NCI-H446 treated with DMSO at 0.1 percent for 48 hours (cell line): Measurements from ENCODE around the gene SH3PXD2A.

Experiments used
- DNase-seq: peaks from one replicate; lab custom pipeline; 2025; lab: John Stamatoyannopoulos, UW

SH3PXD2A gene

GRCh38 chr10:103811463-103811862 lies 43.9 kb downstream of the SH3PXD2A start:
- no peak for DNase-seq

GRCh38 chr10:103808780-103809179 lies 46.6 kb downstream of the SH3PXD2A start:
- DNase-seq, result no peak

GRCh38 chr10:103807996-103808395 lies 47.4 kb downstream of the SH3PXD2A start:
- DNase-seq, result no peak

GRCh38 chr10:103806395-103807187 lies 48.8 kb downstream of the SH3PXD2A start:
- DNase-seq, result no peak

GRCh38 chr10:103805781-103806180 lies 49.6 kb downstream of the SH3PXD2A start:
- no peak for DNase-seq

GRCh38 chr10:103804871-103805270 lies 50.5 kb downstream of the SH3PXD2A start:
- DNase-seq, result no peak

- no peak for DNase-seq
Measured at GRCh38 chr10:103803941-103804340, 51.4 kb downstream of the SH3PXD2A start.

GRCh38 chr10:103802637-103803353 lies 52.6 kb downstream of the SH3PXD2A start:
- DNase-seq, result no peak

- DNase-seq, result no peak
Measured at GRCh38 chr10:103802081-103802480, 53.3 kb downstream of the SH3PXD2A start.

- DNase-seq, result no peak
Measured at GRCh38 chr10:103800789-103801540, 54.4 kb downstream of the SH3PXD2A start.

- DNase-seq, result no peak
Measured at GRCh38 chr10:103800089-103800488, 55.3 kb downstream of the SH3PXD2A start.

- no peak for DNase-seq
Measured at GRCh38 chr10:103799341-103799740, 56.0 kb downstream of the SH3PXD2A start.

- DNase-seq, result no peak
Measured at GRCh38 chr10:103798511-103798910, 56.9 kb downstream of the SH3PXD2A start.

GRCh38 chr10:103797857-103798256 lies 57.5 kb downstream of the SH3PXD2A start:
- no peak for DNase-seq

GRCh38 chr10:103795634-103796270 lies 59.6 kb downstream of the SH3PXD2A start:
- DNase-seq, result no peak

GRCh38 chr10:103794996-103795395 lies 60.4 kb downstream of the SH3PXD2A start:
- DNase-seq, result no peak

GRCh38 chr10:103793920-103794883 lies 61.2 kb downstream of the SH3PXD2A start:
- DNase-seq, result no peak

GRCh38 chr10:103793429-103793828 lies 61.9 kb downstream of the SH3PXD2A start:
- DNase-seq, result no peak

- no peak for DNase-seq
Measured at GRCh38 chr10:103792547-103792946, 62.8 kb downstream of the SH3PXD2A start.

- no peak for DNase-seq
Measured at GRCh38 chr10:103791858-103792257, 63.5 kb downstream of the SH3PXD2A start.

GRCh38 chr10:103791291-103791690 lies 64.1 kb downstream of the SH3PXD2A start:
- DNase-seq, result no peak
